Mucosa of descending colon (tissue), 3 donors: ENCODE data around the gene CADPS. TPM values are rescaled to one million over a fixed set of nuclear protein-coding genes. Genes with fewer than 3 reads are reported as not detected.

Experiments used
- ATAC-seq: fragments of 200-7000 bp; cut with Tn5 transposase; one replicate; pipeline ENCODE4 v1.9.1; 2020; ENCODE audit warnings: mild to moderate bottlenecking, moderate library complexity
- DNase-seq, 3 donors: peaks; one replicate each; pipeline ENCODE4 v3.0.0-alpha.2; 2020
- H3K36me3 ChIP-seq: fragments of 200-600 bp; one replicate; pipeline ENCODE4 v1.8.0; 2021; ENCODE audit warnings: low read depth, mild to moderate bottlenecking
- H3K4me1 ChIP-seq: fragments of 200-600 bp; one replicate; pipeline ENCODE4 v1.8.0; 2021; ENCODE audit warnings: low read depth, mild to moderate bottlenecking
- H3K4me3 ChIP-seq: fragments of 200-600 bp; one replicate; pipeline ENCODE4 v1.8.0; 2021; ENCODE audit warnings: mild to moderate bottlenecking
- H3K9me3 ChIP-seq: fragments of 200-600 bp; one replicate; pipeline ENCODE4 v1.8.0; 2021; ENCODE audit warnings: mild to moderate bottlenecking
- CTCF ChIP-seq: fragments of 200-600 bp; IDR thresholded peaks from one replicate; pipeline ENCODE4 v1.8.0; 2022; ENCODE audit warnings: antibody characterized with exemption, mild to moderate bottlenecking
- intact Hi-C, 2 donors: fragments of 100-400 bp; cut with DNase I in 1 of 2; cut with micrococcal nuclease in 1 of 2; formaldehyde crosslinking; loops; one replicate each; pipeline versions ENCODE4 v1.11.0 to v1.11.1; 2022; cut with DNase I, micrococcal nuclease
- total RNA-seq, 3 donors: library from RNA; stranded (reverse); fragmentation: NEBNext Ultra II Directional in 2 of 3; extraction: Animal tissue kit (Norgen Biotek cat#: 25700) in 2 of 3; gene quantifications; one replicate each; pipeline versions ENCODE4 v1.2.1 to v1.2.4, GENCODE V29; 2021 to 2023
- donor health status: DM: no; HTN: no; CAD: no; lungs with moderate emphysema.
- donor health status: DM: no; HTN: no; CAD: no.
- donor health status: DM: no; HTN: yes; CAD: no.

CADPS gene
- total RNA-seq, 3 donors from 2014 or later, result 3.7 to 6.2 (median 6.1) TPM

- intact Hi-C loops, result no loop called here
- no peaks in the 10 kb centered on the region for H3K36me3 ChIP-seq
These were observed 98.1 kb downstream of the CADPS start for GRCh38 chr3:62777130-62777529.

GRCh38 chr3:62774221-62774620, 101.0 kb downstream of the CADPS start:
- intact Hi-C loops, result no loop called here
- no peak for DNase-seq
- Histone ChIP-seq H3K36me3 (no peaks in the 10 kb centered on the region), H3K9me3 (no peaks in the 10 kb centered on the region), H3K4me3 (no peak overlapping the region), H3K4me1 (no peaks in the 10 kb centered on the region)
- ATAC-seq, result no peak
- TF ChIP-seq CTCF, result no peak

More at GRCh38 chr3:62777130-62777529, 98.1 kb downstream of the CADPS start:
- no peak for TF ChIP-seq CTCF
- ATAC-seq, result no peak
- H3K9me3 ChIP-seq, result no peaks in the 10 kb centered on the region
- H3K4me1 ChIP-seq, result no peaks in the 10 kb centered on the region
- H3K4me3 ChIP-seq, result no peak overlapping the region
- no peak for DNase-seq

- DNase-seq (no peak), ATAC-seq (no peak)
- intact Hi-C loops, result no loop called here
- TF ChIP-seq CTCF, result no peak
- H3K36me3 ChIP-seq, result no peaks in the 10 kb centered on the region
- H3K4me3 ChIP-seq, result no peak overlapping the region
- no peaks in the 10 kb centered on the region for H3K9me3 ChIP-seq
- no peaks in the 10 kb centered on the region for H3K4me1 ChIP-seq
These were observed 103.7 kb downstream of the CADPS start for GRCh38 chr3:62771331-62772072.

GRCh38 chr3:62768896-62769295, 106.3 kb downstream of the CADPS start:
- Histone ChIP-seq H3K4me1 (no peaks in the 10 kb centered on the region), H3K36me3 (no peaks in the 10 kb centered on the region), H3K9me3 (no peaks in the 10 kb centered on the region), H3K4me3 (no peak overlapping the region)
- ATAC-seq, result no peak
- TF ChIP-seq CTCF, result no peak
- DNase-seq, result no peak
- intact Hi-C loops, result no loop called here

GRCh38 chr3:62761711-62762110, 113.5 kb downstream of the CADPS start:
- no peak overlapping the region for H3K4me3 ChIP-seq
- DNase-seq (no peak), ATAC-seq (no peak)
- TF ChIP-seq CTCF, result no peak
- H3K36me3 ChIP-seq, result no peaks in the 10 kb centered on the region
- intact Hi-C loops, result no loop called here
- H3K9me3 ChIP-seq, result no peaks in the 10 kb centered on the region
- H3K4me1 ChIP-seq, result no peaks in the 10 kb centered on the region
